ENCODE results near the gene SYNE3.

The SYNE3 gene

DNA sequence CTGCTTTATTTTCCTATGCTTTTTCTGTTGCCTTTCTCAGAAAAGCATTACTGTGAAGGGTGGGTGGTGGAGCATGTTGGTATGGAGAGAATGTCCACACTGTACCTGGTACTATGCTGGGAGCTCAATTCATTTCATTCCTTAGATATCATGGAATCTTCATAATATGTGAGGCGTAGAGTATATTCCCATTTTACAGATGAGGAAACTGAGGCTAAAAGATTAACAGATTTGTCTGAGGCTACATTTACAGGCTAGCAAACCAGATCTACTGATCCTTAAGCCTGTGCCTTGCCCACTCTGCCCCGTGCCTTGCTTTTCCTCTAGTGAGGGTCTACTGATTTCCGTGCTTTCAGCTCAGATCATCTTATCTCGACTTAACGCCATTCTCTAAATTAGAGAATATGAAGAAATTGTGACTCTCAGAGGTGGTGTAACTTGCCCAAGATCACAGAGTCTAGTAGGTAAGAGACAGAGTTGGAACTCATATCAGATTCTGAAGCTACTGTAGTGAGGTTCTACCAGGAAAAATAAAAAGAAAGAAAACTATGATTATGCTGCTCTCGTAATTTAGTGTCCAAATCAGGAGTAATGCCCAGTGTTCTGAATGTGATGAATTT is 23.9 kb upstream of the SYNE3 start:
- DNase-seq, result no peak

GRCh38 chr14:95538801-95539509 is 22.5 kb upstream of the SYNE3 start:
- no peak for DNase-seq

GRCh38 chr14:95537298-95538089 is 21.0 kb upstream of the SYNE3 start:
- DNase-seq, result no peak

DNA sequence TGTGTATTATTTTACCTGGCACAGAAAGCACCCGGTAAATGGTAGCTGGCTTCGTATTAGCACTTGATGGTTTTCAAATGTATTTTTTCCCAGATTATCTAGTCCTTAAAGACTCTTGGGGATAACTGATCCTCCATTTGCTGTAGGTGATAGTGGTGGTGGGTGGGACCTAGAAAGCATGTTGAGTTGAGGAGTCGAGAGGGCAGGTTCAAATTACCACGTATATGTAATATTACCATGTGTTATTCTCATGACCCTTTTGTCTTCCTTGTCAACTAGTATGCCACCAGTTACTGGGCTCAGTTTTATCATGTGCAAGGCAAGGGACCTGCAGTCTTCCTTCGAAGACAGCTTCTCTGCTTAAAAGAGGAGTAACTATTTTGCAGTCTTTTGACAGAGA is 20.2 kb upstream of the SYNE3 start:
- DNase-seq, result no peak

DNA sequence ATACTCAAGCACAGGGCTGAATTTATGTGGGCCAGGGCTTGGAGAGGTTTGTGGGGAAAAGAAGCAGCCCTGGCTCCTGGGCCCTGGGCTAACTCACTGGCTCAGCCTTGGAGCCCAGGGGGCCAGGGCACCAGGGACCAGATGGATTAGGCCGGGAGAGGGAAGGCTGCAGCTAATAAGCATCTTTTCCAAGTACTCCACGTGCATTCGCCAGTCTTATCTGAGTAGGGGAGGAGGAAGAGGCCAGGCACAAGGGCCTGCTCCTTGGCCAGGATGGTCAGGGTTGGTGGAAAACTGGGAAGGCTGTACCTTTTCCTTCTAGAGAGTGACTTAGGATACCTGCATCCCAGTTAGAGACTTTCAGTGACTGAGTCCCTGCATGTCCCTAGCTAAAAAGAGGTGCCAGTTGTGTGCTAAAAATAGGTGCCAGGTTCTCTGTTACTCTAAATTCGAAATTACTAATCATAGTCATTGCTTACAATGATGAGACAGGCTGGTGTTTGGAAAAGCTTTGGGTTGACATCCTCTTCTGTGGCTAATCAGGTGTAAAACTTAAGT is 19.7 kb upstream of the SYNE3 start:
- no peak for DNase-seq

GRCh38 chr14:95535226-95536021 is 19.0 kb upstream of the SYNE3 start:
- no peak for DNase-seq

GRCh38 chr14:95534299-95535225 is 18.1 kb upstream of the SYNE3 start, which contains the start of gene GLRX5:
Gene GLRX5 (plus strand): TSS chr14:95535050. CDS start chr14:95535090, 40 bp downstream.
- peak; percentile 99 for DNase-seq

DNA sequence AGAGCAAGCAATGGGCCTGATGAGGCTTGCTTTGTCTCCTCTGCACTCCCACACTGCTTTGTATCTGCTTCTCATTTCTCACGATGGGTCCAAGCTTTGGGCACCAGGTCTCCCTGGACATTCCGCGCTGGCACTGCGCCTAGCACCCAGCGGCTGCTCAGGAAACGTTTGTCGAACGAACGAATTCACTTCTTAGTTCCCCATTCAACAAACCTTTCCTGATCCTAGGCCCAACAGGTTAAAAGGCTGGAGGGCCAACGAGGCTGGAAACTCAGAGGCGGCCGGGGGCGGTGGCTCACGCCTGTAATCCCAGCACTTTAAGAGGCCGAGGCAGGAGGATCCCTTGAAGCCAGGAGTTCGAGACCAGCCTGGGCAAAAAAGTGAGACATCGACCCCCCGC is 17.4 kb upstream of the SYNE3 start:
- no peak for DNase-seq

GRCh38 chr14:95533391-95533821 is 17.0 kb upstream of the SYNE3 start:
- DNase-seq, result no peak

DNA sequence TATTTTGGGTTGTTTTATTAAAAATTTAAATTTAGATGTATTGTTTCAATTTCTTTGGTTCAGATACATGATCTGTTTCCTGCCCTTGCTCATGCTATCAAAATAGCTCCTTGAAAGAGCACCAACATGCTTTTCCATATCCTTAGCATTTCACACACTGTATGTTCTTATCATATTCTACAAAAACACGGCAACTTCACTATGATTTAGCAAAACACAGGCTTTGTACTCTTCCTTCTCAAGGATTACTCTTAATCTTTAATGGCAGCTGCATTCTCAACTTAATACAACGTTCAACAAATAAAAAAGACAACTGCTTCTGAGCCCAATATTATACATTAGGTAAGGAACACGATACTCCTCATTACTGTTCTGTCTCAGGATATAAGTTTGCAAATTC is 15.5 kb upstream of the SYNE3 start:
- no peak for DNase-seq

DNA sequence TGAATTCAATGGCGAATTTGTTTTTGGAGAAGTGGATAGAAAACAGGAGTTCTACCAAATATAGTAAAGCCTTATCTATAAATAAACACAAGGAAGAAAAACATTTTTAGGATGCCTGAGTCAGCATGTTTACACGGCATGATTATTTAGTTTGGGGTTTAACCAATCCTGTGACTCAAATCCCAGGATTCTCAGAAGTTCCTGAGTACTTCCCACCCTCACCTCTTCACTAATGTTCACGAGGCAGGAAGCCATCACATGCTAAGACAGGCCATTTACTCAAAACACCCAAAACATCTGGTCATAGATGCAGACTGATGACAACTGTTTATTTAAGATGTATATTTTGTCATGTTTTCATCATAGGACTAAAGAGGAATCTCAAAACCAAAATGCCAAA is 15.0 kb upstream of the SYNE3 start:
- DNase-seq, result no peak

- DNase-seq, result no peak
Observed at GRCh38 chr14:95530473-95531276, 14.2 kb upstream of the SYNE3 start.

DNA sequence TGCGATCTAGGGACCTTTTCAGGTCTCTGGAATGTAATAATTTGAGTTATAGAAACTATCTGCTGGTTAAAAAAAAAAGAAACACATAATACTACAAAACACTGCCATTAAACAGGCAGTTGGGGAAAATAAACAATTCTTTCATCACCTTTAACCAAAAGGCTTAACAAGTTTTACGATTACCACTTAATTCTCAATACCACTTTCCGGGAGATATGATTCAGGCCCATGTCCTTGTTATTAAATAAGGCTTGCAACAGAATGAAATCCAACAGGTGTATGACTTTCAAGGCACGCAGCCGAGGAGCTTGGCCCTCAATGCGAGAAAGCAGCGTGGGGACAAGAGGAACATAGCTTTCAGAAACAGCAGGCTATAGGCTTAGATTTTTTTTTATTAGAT is 12.8 kb upstream of the SYNE3 start:
- no peak for DNase-seq

- peak; percentile 16 for DNase-seq
Observed at GRCh38 chr14:95527387-95528002, 11.0 kb upstream of the SYNE3 start.

GRCh38 chr14:95526483-95527386 is 10.3 kb upstream of the SYNE3 start:
- DNase-seq, result no peak

DNA sequence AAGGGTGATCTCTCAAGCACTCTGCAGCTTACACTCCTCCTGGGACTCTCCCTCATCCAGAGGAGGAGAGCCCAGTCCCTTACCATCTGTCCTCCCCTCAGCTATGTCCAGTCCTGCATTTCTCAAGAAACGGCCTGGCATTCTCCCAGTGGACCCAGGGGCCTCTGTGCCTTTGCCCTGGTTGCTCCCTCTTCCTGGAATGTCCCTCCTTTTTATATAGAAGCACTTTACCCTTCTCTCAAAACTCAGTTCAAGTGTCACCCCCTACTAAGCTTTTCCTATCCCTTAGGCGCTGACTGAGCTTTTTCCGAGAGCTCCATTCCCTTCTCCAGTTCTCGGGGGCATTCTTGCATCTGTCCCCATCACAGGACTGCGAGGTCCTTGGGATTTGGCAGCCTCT is 9.5 kb upstream of the SYNE3 start:
- no peak for DNase-seq

GRCh38 chr14:95524706-95525512 is 8.5 kb upstream of the SYNE3 start:
- no peak for DNase-seq

- peak; percentile 52 for DNase-seq
Observed at GRCh38 chr14:95523815-95524448, 7.5 kb upstream of the SYNE3 start.
